22Rv1 (cell line): ENCODE measurements around the gene VEGFD.

Experiments used
- H3K27ac ChIP-seq: fragments of 450-650 bp; 2 replicates; pipeline ENCODE4 v1.5.1; 2017
- CTCF ChIP-seq: fragments of 450-650 bp; IDR thresholded peaks from 2 replicates; pipeline ENCODE4 v1.5.1; 2017; ENCODE audit warnings: mild to moderate bottlenecking
- ZFX ChIP-seq: fragments of 450-650 bp; IDR thresholded peaks from 2 replicates; pipeline ENCODE4 v1.6.1; 2017; ENCODE audit warnings: antibody characterized with exemption, borderline replicate concordance

Gene VEGFD

GRCh38 chrX:15328131-15328530 is 56.1 kb downstream of the VEGFD start:
- no peak for TF ChIP-seq ZFX
- no peak for TF ChIP-seq CTCF
- no peak overlapping the region for H3K27ac ChIP-seq

GRCh38 chrX:15322472-15322871 is 61.7 kb downstream of the VEGFD start:
- H3K27ac ChIP-seq = no peak overlapping the region; the same call in 1 of the 2 replicates
- TF ChIP-seq ZFX (no peak), CTCF (no peak)

GRCh38 chrX:15322072-15322471 is 62.1 kb downstream of the VEGFD start:
- TF ChIP-seq ZFX (no peak), CTCF (no peak)

GRCh38 chrX:15321447-15321846 is 62.8 kb downstream of the VEGFD start:
- TF ChIP-seq CTCF = no peak
- TF ChIP-seq ZFX = no peak
- no peak overlapping the region for H3K27ac ChIP-seq

More at GRCh38 chrX:15322072-15322471, 62.1 kb downstream of the VEGFD start:
- H3K27ac ChIP-seq = no peak overlapping the region; the same call in 1 of the 2 replicates

GRCh38 chrX:15320297-15320696 is 63.9 kb downstream of the VEGFD start:
- H3K27ac ChIP-seq = no peak overlapping the region
- TF ChIP-seq ZFX (no peak), CTCF (no peak)

- no peak overlapping the region for H3K27ac ChIP-seq
- TF ChIP-seq CTCF (no peak), ZFX (no peak)
Observed at GRCh38 chrX:15319075-15319474, 65.1 kb downstream of the VEGFD start.

- TF ChIP-seq ZFX = no peak
- no peak for TF ChIP-seq CTCF
- peak within 1 kb of the TSS; percentile 34; the same call in 1 of the 2 replicates for H3K27ac ChIP-seq
Observed at GRCh38 chrX:15315509-15315908, 68.7 kb downstream of the VEGFD start, which contains the start of gene ASB11. ASB11 (minus strand) TSS chrX:15315640; CDS start chrX:15315605, 35 bp downstream.
